Kidney epithelial cell (primary cell): ENCODE measurements around the gene TMPRSS5. TPM values are rescaled to one million over a fixed set of nuclear protein-coding genes. Genes with fewer than 3 reads are reported as not detected.

Experiments
- DNase-seq: peaks from one replicate; pipeline ENCODE4 v3.0.0-alpha.2; 2010; ENCODE audit warnings: low read depth
- H3K27me3 ChIP-seq: 2 replicates; pipeline ENCODE4 v1.6.0; 2011; ENCODE audit warnings: low read length; ENCODE audit not compliant: control insufficient read depth, insufficient read depth
- H3K36me3 ChIP-seq: 2 replicates; pipeline ENCODE4 v1.5.1; 2011; ENCODE audit warnings: low read length; ENCODE audit not compliant: control insufficient read depth, insufficient read depth
- H3K4me3 ChIP-seq: 2 replicates; pipeline ENCODE4 v1.5.1; 2011; ENCODE audit warnings: low read depth, mild to moderate bottlenecking, control low read depth, low read length
- CTCF ChIP-seq: IDR thresholded peaks from 2 replicates; pipeline ENCODE4 v1.5.1; 2011; ENCODE audit warnings: mild to moderate bottlenecking, moderate library complexity, low read length, control low read depth, inconsistent platforms; ENCODE audit not compliant: insufficient read depth, poor library complexity, severe bottlenecking
- total RNA-seq: library from RNA; depleted of rRNA; stranded (reverse); fragments of >200 nt; gene quantifications from 2 replicates; pipeline ENCODE4 v1.2.3, GENCODE V29; 2015

Gene TMPRSS5
- total RNA-seq, 1 donor from 2014 or later = not detected

- no peak overlapping the region for H3K4me3 ChIP-seq
- H3K36me3 ChIP-seq = no peaks in the 10 kb centered on the region
- DNase-seq = no peak
- TF ChIP-seq CTCF = no peak
- peaks cover 3% of the 10 kb centered on the region for H3K27me3 ChIP-seq
Measured at GRCh38 chr11:113642090-113642489, 64.0 kb downstream of the TMPRSS5 start.

GRCh38 chr11:113638376-113638775 is 67.7 kb downstream of the TMPRSS5 start:
- peaks cover 3% of the 10 kb centered on the region for H3K27me3 ChIP-seq
- no peak overlapping the region for H3K4me3 ChIP-seq
- no peak for DNase-seq
- TF ChIP-seq CTCF = no peak
- no peaks in the 10 kb centered on the region for H3K36me3 ChIP-seq

GRCh38 chr11:113637636-113638035 is 68.5 kb downstream of the TMPRSS5 start:
- TF ChIP-seq CTCF = no peak
- Histone ChIP-seq H3K4me3 (no peak overlapping the region), H3K27me3 (no peaks in the 10 kb centered on the region), H3K36me3 (no peaks in the 10 kb centered on the region)
- DNase-seq = no peak

Other genes starting within 250 kb of the TMPRSS5 start
- gene DRD2, start 230.9 kb downstream of the TMPRSS5 start, total RNA-seq = 0.42 and 7.4 TPM in 2 replicates
- gene ZW10, start 67.4 kb upstream of the TMPRSS5 start, total RNA-seq = 19.0 and 25.2 TPM in 2 replicates
- not detected in 2 replicates for gene CLDN25, start 73.5 kb upstream of the TMPRSS5 start, total RNA-seq
- 22.8 and 23.5 TPM in 2 replicates for gene USP28, start 169.3 kb upstream of the TMPRSS5 start, total RNA-seq
- gene HTR3B, start 198.5 kb upstream of the TMPRSS5 start, total RNA-seq = not detected in 2 replicates